GM21390 (cell line): Measurements from ENCODE around the gene MMADHC.

Experiments
- ATAC-seq: cut with Tn5 transposase; IDR thresholded peaks from one replicate; pipeline ENCODE4 v1.9.1; 2021; ENCODE audit not compliant: unreplicated experiment

The MMADHC gene

DNA sequence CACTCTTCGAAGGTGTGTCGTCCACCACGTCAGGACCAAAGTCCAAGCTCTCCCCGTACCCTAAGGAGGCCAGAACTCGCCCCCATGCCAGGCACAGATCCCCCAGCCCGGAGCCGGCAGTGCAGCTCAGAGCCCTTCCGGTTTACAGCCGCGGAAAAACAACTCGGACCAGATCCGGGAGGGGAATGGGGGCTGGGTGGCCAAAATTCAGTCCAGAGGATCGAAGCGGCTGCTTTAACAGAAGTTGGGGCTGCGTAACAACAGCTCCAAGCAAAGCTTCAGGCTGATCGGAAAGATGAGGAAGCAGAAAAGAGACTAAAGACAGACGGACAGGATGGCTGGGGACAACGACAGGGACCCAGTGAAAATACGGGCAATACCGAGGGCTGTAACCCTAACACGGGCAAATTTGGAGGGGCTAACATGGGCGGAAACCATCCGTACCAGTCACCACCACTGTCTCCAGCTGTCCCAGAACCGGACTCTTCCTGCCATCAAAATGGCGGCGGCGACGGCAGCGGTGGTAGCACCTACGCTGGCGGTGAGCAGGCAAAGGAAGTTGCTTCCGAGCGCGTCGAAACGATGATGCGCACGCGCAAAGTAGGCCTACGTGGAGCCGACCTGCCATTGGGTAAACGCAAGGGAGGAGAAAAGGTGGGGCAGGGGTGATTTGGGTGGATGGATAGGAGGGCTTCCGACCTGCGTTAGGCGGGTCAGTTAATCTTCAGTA lies at the start of gene MMADHC:
TSS of gene MMADHC (minus strand) at position 556 of the 730 bp plus-strand sequence. CDS start 678 bp downstream, outside the sequence.
- ATAC-seq: peak; percentile 99

DNA sequence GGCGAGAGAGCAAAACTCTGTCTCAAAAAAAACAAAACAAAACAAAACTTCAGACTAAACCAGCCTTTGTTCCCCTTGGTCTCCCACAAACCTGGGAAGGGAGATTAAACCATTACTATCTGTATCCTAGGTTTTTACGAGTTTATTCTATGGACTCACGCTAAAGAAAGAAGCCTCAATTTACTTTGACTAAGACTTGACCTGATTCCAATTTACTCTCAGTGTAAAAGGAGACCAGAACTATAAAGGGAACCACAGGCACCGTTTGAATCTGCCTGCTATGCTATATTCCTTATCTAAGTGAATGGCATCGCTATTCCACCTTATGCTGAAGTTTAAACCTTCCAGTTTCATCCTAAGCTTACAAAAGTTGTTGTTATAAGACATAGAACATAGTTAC lies 46.5 kb upstream of the MMADHC start:
- ATAC-seq: no peak

DNA sequence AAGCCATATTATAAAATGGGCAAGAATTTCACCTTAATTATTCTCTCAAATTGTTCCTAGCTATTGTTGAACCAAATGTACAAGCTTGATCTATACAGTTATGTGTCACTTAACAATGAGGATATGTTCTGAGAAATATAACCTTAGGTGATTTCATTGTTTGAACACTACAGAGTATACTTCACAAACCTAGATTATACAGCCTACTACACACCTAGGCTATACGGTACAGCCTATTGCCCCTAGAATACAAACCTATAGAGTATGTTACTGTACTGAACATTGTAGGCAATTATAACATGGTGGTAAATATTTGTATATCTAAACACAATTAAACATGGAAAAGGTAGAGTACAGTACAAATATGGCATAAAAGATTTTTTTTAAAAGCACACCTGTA lies 42.9 kb upstream of the MMADHC start:
- ATAC-seq: no peak

DNA sequence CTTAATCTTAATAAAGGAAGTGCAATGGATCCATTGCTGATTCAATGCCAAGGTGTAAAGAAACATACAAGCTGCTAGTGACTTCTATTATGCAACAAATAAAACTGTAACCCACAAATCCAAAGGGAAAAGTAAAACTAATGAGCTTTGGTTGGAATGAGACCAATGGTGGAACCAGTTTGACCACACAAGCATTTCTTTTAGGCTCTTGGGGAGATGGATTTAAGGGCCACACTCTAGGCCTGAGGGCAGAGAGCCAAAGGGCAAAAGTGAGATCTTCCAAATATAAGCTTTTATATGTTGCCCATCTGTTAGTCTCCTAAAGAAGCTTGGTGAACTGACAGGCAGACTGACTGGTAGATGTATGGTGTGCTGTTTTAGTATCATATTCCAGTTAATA lies 41.5 kb upstream of the MMADHC start:
- ATAC-seq: no peak

DNA sequence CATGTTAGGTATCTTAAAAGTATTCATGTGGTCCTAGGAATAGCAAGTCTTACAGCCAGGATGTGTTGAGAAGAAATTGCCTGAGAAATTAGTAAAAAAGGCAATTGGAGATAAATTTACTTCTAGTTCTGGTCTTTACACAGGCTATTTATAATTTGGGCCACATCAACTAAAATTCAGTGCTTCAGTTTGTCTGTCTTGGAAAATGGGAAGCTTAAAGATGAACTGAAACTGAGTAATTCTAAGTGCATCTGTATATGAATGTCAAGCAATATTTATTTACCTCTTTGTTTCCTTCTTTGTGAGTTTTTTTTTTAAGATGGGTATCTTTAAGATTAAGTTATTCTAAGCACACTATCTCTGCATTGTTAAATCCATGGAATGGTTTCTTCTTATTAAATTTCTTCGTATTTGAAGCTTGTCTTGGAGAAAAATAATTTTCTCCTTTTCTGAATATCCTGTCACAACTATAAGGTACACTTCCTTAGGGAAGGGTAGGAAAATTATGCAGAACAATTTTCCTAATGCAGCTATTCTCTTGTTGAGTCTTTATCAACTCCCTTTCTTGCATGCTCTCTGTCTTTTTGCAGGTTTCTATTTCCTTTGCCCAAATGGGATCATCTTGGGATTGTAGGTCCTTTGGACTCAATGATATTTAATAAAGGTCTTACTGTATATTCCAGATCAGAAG lies 39.7 kb upstream of the MMADHC start:
- ATAC-seq: no peak

DNA sequence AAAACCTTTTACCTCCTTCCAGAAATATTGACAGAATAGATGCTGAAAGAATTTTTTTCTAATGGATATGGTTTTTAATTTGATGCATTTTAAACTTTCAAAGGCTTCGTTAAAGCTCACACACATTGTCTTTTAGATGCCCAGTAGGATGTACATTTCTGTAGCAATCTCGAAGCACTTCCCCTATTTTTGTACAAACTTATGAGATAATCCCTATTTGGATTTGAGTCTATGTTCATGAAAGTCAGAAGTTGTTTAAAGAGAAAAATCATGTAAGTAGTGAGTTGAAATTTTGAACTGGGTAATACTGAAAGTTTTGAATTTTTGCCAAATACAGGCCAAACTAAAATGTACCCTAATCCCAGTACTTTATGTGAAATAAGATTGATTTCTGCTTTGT lies 38.1 kb upstream of the MMADHC start:
- no peak for ATAC-seq

DNA sequence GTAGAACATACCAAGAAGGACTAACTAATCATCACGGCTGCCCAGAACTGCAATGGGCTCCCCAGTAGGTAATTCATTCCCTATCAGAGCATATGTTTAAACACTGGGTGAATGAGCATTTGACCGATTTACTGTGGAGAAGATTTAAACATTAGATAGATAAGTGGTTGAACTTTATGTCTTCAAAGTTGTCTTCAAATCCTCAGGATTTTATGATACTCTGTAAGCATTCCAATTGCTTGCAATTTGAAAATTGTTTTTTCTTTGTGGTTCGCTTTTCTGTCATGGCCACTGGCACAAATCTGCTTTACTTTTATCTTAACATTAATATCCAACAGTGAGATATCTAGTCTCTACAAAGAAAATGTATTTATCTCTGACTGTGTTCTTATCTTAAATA lies 37.7 kb upstream of the MMADHC start:
- ATAC-seq: no peak

DNA sequence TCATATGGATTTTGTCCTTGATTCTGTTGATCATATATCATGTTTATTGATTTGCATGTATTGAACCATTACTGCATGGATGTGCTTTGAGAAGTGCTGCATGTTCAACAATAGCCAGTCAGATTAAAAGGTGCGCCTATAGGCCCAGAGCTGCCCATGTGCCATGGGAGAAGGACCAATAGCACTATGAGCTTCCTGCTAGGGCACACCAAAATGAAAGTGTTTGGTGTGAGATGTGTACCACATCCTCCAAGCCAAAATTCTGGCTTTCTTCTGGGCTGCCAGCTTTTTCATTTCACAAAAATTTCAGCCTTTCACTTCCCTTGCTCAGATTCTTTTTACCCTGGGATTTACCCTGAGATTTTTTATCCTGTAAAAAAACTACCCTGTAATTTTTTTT lies 34.8 kb upstream of the MMADHC start:
- ATAC-seq: no peak

DNA sequence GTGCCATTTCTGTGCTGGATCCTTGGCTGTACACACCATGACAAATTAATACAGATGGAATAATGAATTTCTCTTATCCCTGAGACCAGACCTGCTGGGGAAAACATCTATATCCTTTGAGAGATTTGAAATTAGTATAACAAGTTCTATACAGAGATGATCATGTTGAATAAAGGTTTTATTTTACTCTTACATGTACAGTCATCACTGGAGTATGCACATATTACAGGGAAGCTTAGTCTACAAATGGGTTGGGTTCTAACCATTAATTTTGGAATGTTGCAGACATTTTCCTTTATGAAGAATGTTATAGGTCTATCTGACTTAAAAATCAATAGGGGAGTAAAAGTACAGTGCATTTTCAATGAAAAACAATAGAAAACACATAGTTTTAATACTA lies 29.9 kb upstream of the MMADHC start:
- no peak for ATAC-seq

DNA sequence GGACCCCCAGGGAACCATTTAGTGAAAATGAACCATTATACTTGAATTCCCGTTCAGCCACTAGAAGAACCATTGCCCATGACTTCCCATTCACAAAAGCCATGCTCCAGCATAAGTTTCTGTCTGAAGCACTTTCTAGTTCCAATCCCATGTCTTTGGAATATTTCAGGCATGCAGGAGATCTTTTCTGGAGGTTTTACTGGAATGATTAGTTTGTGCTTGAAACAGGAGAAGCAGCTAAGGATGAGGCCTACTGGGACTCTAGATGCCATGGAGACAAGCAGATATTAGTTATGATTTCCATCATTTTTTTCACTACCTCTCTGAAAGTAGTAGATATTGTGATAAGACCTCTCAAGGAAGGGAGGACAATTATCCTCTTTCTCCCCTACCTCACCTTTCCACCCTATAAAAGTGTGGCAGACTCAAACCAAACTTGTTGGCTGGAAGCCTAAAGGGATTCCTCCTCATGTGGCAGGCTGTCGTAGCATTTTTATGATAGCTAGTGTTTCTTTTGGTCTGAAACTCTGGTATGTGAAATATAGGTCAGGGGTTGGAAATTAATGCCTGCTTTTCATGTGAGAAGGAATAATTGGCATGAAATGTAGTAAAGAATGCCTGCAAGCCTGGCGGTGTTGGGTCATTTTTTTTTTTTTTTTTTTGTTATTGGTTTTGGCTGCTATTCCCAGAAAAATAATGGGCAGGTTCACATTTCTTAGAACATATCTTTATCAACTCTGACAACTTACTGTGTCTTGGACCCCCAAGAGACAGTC lies 29.3 kb upstream of the MMADHC start:
- ATAC-seq: no peak

DNA sequence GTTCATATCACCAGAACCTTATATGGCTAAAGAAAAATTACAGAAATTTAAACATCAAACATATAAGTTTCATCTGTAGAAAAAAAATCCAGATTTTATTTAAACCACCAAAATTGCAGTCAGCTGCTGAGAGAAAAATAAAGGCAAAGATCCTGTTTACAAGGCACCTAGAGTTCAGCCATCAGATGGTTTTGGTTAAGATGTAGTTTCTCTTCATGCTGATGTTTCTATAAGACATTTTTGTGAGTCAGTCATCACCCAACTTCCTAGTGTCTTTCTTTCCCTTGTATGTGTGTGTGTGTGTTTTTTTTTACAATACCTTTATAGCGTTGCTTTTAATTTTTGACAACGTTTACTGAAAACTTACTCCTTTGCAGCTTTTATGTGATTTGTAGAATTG lies 26.1 kb upstream of the MMADHC start:
- no peak for ATAC-seq

DNA sequence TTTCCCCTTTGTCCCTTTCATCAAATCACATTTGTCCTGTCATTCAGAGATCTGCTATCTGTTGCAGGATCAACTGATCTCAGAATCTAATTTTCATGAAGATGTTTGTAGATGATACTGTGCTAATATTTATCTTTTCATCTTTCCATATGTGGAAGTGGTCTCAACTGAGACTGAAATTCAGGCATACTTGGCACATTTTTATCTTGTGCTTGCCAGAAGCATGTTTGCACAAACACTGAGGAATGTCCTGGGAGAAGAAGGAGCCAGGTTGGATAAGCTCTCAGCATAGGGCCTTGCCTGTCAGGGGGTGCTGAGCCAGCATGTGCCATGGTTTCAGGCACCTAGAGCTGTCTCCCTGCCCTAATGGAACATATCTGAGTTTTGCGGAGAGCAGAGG lies 24.5 kb upstream of the MMADHC start:
- ATAC-seq: no peak

DNA sequence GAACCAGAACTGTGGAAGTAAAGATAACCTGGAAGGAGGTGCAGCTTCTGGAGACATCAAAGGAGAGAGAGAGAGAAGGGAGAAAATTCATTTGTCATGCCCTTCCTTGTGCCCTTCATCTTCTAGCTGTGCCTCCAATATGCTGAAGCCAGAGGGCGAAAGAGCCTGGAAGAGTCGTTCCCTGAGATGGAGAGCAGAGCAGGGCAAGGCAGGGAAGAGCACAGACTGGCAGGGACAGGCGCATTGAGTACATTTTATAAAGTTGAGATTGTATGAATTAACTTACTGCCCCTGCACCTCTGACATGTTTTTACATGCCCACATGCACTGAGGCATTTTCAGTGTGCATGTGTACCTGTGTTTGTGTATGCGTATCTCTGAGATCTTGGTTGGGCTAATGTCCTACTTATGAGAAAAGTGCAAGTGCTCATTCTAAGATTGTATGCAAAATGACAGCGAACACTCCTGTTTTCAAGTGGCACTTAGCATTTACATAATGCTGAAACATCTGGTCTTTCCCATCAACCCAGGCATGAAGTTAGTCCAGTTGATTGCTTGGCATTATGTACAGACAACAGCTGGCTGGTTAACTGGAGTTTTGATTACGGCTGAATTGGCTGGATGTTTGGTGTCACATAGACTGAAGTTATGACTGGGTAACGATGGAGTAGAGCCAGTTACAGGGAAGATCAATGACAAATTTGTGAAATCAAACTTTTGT lies 23.7 kb upstream of the MMADHC start:
- ATAC-seq: no peak

DNA sequence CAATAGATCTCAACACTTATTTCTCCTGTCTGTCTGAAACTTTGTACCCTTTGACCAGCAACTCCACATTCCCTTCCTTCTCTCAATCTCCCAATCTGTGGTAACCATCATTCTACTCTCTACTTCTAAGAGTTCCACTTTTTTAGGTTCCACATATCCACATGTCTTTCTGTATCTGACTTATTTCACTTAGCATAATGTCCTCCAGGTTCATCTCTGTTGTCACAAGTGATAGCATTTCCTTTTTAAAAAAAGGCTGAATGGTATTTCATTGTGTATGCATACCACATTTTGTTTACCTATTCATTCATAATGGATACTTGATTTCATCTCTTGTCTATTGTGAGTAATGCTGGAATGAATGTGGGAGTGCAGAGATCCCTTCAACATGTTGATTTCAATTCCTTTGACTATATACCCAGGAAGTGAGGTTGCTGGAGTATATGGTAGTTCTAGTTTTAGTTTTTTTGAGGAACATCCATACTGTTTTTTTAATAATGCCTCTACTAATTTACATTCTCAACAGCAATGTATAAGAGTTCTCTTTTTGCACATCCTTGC lies 18.8 kb upstream of the MMADHC start:
- ATAC-seq: no peak

DNA sequence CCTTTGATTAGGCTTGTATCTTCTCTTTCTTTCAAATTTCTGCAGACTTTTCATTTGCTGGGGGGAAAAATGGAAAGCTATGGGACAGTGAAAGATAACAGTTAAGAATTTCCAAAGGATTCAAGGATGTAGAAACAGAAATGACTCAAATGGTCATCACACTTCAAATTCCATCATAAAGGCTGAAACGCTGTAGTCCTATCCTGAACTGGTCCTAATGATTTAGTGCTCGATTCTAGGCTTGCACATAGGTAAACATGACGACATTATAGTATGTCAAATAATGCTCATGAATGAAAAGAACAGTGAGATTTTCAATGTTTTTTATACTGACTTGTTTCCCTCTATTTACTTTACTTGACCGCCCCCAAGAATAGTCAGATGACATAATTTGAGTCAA lies 15.7 kb upstream of the MMADHC start:
- ATAC-seq: no peak

DNA sequence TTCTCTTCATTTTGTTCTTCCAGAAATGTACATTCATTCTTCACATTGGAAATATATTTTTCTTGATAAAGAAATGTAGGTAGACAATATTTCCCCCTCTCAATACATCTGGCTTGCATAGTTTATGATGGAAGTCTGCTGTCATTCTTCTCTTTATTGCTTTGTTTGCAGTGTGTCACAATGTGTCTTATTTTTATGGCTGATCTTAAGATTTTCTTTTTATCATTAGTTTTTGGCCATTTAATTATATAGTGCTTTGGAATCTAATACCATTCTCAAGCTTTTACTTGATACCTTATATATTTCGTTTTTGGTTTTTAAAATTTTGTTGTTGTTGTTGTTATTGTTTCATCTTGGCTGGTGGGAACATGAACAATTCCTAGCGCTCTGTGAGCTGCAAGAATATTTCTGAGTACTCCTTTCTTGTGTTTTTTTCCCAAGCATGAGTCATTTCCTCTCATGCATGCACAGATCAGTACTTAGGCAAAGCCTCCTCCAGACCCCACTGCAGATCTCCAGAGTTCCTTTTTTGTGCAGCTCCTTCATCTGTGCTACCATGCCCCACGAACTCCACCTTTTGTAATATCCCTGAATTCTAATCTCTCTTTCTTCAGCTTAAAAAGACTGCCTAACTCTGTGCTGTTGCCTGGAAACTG lies 13.7 kb upstream of the MMADHC start:
- ATAC-seq: no peak

DNA sequence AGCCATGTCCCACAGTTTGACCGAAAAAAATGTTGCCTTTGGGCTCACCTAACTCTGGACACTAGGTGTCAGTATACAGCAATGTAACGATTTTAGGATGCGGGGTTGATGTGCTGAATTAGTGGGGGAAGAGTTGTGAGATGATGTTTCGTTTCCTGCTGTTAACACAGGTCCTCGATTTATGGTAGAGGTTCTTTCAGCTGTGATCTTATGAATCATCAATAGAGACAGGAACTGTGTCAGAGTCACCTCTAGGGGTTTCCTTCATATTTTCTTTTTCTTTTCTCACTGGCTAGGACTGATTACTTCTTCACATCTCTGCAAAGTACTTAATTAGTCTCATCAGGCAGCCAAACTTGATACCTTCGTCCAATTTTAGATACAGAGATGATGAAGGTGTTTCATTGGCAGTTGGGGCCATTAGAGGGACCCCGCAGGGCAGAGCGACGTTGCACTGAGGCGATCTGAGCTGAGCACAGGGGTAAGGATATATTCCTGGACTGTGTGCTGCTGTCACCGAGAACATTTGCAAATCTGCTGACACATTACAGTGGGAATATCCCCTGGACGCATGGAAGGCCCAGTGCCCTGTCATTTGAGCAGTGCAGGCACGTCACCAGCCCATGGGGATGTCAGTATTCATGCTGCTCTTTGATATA lies 10.2 kb upstream of the MMADHC start:
- peak; percentile 97 for ATAC-seq

DNA sequence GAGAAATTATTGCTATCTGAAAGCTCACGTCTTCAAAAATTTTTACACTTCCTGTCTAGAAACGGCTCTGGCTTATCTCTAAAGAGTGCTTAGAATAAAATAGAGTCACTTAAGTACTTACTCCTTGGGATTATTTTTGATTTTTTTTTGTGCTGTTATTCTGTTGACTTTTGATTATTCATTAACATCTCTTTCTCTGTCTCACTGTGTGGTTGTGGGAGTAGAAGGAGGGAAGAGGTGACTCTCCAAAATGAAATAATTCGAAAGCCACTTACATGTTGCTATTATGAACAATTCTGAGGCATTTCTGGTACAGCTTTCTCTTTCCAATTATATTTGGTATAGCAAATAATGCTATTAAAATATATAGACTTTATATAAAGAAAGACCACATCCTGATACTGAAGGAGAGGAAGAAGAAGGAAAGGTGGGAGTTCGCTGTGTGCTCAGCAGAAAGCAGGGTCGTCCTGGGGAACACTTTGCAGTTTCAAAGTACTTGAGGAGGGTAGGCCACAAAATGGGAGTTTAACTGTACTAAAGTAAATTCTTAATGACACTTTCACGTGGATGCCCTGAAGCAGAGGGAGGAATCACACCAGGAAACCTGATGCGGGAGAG lies 9.6 kb upstream of the MMADHC start:
- ATAC-seq: peak; percentile 8

DNA sequence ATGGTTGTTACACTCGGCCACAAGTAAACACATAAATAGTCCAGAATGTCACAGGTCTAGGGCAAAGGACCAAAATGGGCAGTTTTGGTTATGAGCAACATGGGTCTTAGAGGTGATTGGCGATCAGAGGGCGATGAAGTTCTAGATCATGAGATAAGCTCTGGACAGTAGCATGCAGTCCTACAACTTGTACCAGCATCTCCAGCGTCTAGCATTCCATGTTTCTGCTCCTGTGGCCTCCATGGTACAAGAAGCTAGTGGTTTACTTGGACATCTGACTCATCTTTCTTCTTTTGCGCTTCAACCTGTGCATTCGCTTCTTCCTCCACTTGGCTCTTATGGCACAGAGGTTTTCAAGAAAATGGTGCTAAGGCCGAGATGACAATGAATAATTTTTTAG lies 8.9 kb upstream of the MMADHC start:
- ATAC-seq: no peak
